Nephron progenitor cell (in vitro differentiated cells): ENCODE data around the gene AFG3L2.

Experiments
- DNase-seq: peaks from one replicate; pipeline ENCODE4 v3.0.0; 2021
- H3K27ac Mint-ChIP-seq: 2 replicates; pipeline ENCODE4 v1.8.0; 2021; ENCODE audit warnings: mild to moderate bottlenecking, moderate library complexity, mixed read lengths
- H3K27me3 Mint-ChIP-seq: 2 replicates; pipeline ENCODE4 v1.8.0; 2021; ENCODE audit warnings: mild to moderate bottlenecking, low read depth, mixed read lengths; ENCODE audit not compliant: poor library complexity
- H3K36me3 Mint-ChIP-seq: 2 replicates; pipeline ENCODE4 v1.8.0; 2021; ENCODE audit warnings: low read depth, mixed read lengths
- H3K4me1 Mint-ChIP-seq: 2 replicates; pipeline ENCODE4 v1.8.0; 2021; ENCODE audit warnings: mixed read lengths
- H3K4me3 Mint-ChIP-seq: 2 replicates; pipeline ENCODE4 v1.8.0; 2021; ENCODE audit warnings: mild to moderate bottlenecking, moderate library complexity, mixed read lengths
- H3K9me3 Mint-ChIP-seq: 2 replicates; pipeline ENCODE4 v1.8.0; 2021; ENCODE audit warnings: mild to moderate bottlenecking, moderate library complexity, mixed read lengths
- CTCF ChIP-seq: fragments of 200-600 bp; sonication (generic); IDR thresholded peaks from 2 replicates; pipeline ENCODE4 v1.5.0; 2021; ENCODE audit warnings: antibody characterized with exemption

Gene AFG3L2

GRCh38 chr18:12372406-12372805 lies 4.6 kb downstream of the AFG3L2 start:
- Mint-ChIP-seq H3K4me3 (no peak overlapping the region), H3K4me1 (peaks cover 40% of the 10 kb centered on the region), H3K27ac (no peak overlapping the region), H3K9me3 (no peaks in the 10 kb centered on the region), H3K36me3 (peaks cover 40% of the 10 kb centered on the region), H3K27me3 (peaks cover 4% of the 10 kb centered on the region)
- no peak for DNase-seq
- no peak for TF ChIP-seq CTCF

GRCh38 chr18:12371590-12371989 lies 5.4 kb downstream of the AFG3L2 start:
- peaks cover 48% of the 10 kb centered on the region for H3K36me3 Mint-ChIP-seq
- H3K4me1 Mint-ChIP-seq = peaks cover 40% of the 10 kb centered on the region
- TF ChIP-seq CTCF = no peak
- no peaks in the 10 kb centered on the region for H3K9me3 Mint-ChIP-seq
- peaks cover 4% of the 10 kb centered on the region for H3K27me3 Mint-ChIP-seq
- no peak overlapping the region for H3K27ac Mint-ChIP-seq
- H3K4me3 Mint-ChIP-seq = no peak overlapping the region
- DNase-seq = no peak

GRCh38 chr18:12369211-12369610 lies 7.8 kb downstream of the AFG3L2 start:
- no peaks in the 10 kb centered on the region for H3K9me3 Mint-ChIP-seq
- peaks cover 54% of the 10 kb centered on the region for H3K36me3 Mint-ChIP-seq
- peaks cover 20% of the 10 kb centered on the region for H3K4me1 Mint-ChIP-seq
- H3K27me3 Mint-ChIP-seq = no peaks in the 10 kb centered on the region
- peak overlapping the region; percentile 57 for H3K27ac Mint-ChIP-seq
- H3K4me3 Mint-ChIP-seq = no peak overlapping the region
- TF ChIP-seq CTCF = no peak
- DNase-seq = no peak

- Mint-ChIP-seq H3K4me3 (no peak overlapping the region), H3K27ac (no peak overlapping the region), H3K4me1 (peaks cover 9% of the 10 kb centered on the region), H3K27me3 (no peaks in the 10 kb centered on the region), H3K36me3 (peaks cover 64% of the 10 kb centered on the region), H3K9me3 (no peaks in the 10 kb centered on the region)
- DNase-seq = no peak
- TF ChIP-seq CTCF = no peak
These were observed 10.2 kb downstream of the AFG3L2 start for GRCh38 chr18:12366784-12367183.

- DNase-seq = no peak
- H3K27me3 Mint-ChIP-seq = no peaks in the 10 kb centered on the region
- no peak for TF ChIP-seq CTCF
- peaks cover 63% of the 10 kb centered on the region for H3K36me3 Mint-ChIP-seq
- H3K4me1 Mint-ChIP-seq = peaks cover 9% of the 10 kb centered on the region
- no peak overlapping the region for H3K4me3 Mint-ChIP-seq
- H3K9me3 Mint-ChIP-seq = no peaks in the 10 kb centered on the region
- H3K27ac Mint-ChIP-seq = no peak overlapping the region
These were observed 10.6 kb downstream of the AFG3L2 start for GRCh38 chr18:12366379-12366778.

- no peak for TF ChIP-seq CTCF
- H3K4me1 Mint-ChIP-seq = no peaks in the 10 kb centered on the region
- peaks cover 59% of the 10 kb centered on the region for H3K36me3 Mint-ChIP-seq
- H3K27me3 Mint-ChIP-seq = no peaks in the 10 kb centered on the region
- H3K9me3 Mint-ChIP-seq = no peaks in the 10 kb centered on the region
- H3K4me3 Mint-ChIP-seq = no peak overlapping the region
- no peak for DNase-seq
- H3K27ac Mint-ChIP-seq = no peak overlapping the region
These were observed 14.4 kb downstream of the AFG3L2 start for GRCh38 chr18:12362473-12363174.
